Endothelial cell of umbilical vein (primary cell): ENCODE results near the gene ZNF101. TPM values are rescaled to one million over a fixed set of nuclear protein-coding genes. Genes with fewer than 3 reads are reported as not detected.

Source experiments
- BruUV-seq: library from RNA; stranded (reverse); fragments of 400-500 nt; replicated peaks from 2 replicates; lab custom pipeline; 2021; lab: Mats Ljungman, UMichigan
- CTCF ChIA-PET: fragments of 300-600, 350-600 bp; sonication (Branson Sonifier 250); formaldehyde crosslinking; loops from one replicate; lab custom pipeline; 2021; ENCODE audit warnings: antibody characterized with exemption, inconsistent platforms; lab: Charles Lee
- POLR2A ChIA-PET: fragments of 300-600, 350-600 bp; sonication (Branson Sonifier 250); formaldehyde crosslinking; loops from one replicate; lab custom pipeline; 2021; ENCODE audit warnings: antibody characterized with exemption, inconsistent platforms; lab: Charles Lee
- DNase-seq: peaks from one replicate; pipeline ENCODE4 v3.0.0-alpha.2; 2011; ENCODE audit warnings: low read depth, low spot score
- FAIRE-seq: peaks from 2 replicates; lab custom pipeline; 2011; peaks lifted over from hg19 to GRCh38; lab: Jason Lieb, UNC
- H2AFZ ChIP-seq: 2 replicates; pipeline ENCODE4 v1.6.0; 2012; ENCODE audit warnings: low read depth, low read length, control low read depth, inconsistent platforms
- H3K27ac ChIP-seq: 2 replicates; pipeline ENCODE4 v1.5.1; 2011; ENCODE audit warnings: low read depth, mild to moderate bottlenecking, control low read depth, low read length, moderate library complexity; ENCODE audit not compliant: insufficient read depth
- H3K27me3 ChIP-seq, 2 experiments: 2 replicates each; pipeline versions ENCODE4 v1.6.0 to v1.6.1; 2011; ENCODE audit warnings: low read length in 2 of 2, mixed read lengths in 1 of 2; ENCODE audit not compliant: control insufficient read depth in 2 of 2, insufficient read depth in 2 of 2
- H3K36me3 ChIP-seq, 2 experiments: 2 replicates in 1 of 2; 3 replicates in 1 of 2; pipeline ENCODE4 v1.5.1; 2011; ENCODE audit warnings: low read length in 2 of 2, mild to moderate bottlenecking in 1 of 2, moderate library complexity in 1 of 2; ENCODE audit not compliant: control insufficient read depth in 2 of 2, insufficient read depth in 2 of 2; ENCODE audit errors: extremely low read depth in 1 of 2
- H3K4me1 ChIP-seq: 3 replicates; pipeline ENCODE4 v1.5.1; 2011; ENCODE audit warnings: mild to moderate bottlenecking, low read length; ENCODE audit not compliant: control insufficient read depth, insufficient read depth; ENCODE audit errors: extremely low read depth
- H3K4me2 ChIP-seq: 2 replicates; pipeline ENCODE4 v1.6.1; 2011; ENCODE audit warnings: low read length, control low read depth, mixed read lengths; ENCODE audit not compliant: insufficient read depth
- H3K4me3 ChIP-seq, 3 experiments: fragments of 200-600 bp in 1 of 3; sonication (generic), shearing (Covaris generic) in 1 of 3; replicated peaks in 1 of 3; 2 replicates each; pipeline ENCODE4 v1.5.1; 2011 to 2016; ENCODE audit warnings: control low read depth in 3 of 3, low read length in 3 of 3, mild to moderate bottlenecking in 2 of 3, inconsistent platforms in 1 of 3, low read depth in 1 of 3, moderate library complexity in 1 of 3; ENCODE audit not compliant: insufficient read depth in 1 of 3
- H3K79me2 ChIP-seq: 2 replicates; pipeline ENCODE4 v1.6.0; 2012; ENCODE audit warnings: low read length, inconsistent platforms; ENCODE audit not compliant: control insufficient read depth, insufficient read depth
- H3K9ac ChIP-seq: replicated peaks from 2 replicates; pipeline ENCODE3; 2011; ENCODE audit warnings: low read length, control low read depth; ENCODE audit not compliant: insufficient read depth; ENCODE audit errors: extremely low read depth
- H3K9me1 ChIP-seq: replicated peaks from 3 replicates; pipeline ENCODE4 v1.6.0; 2011; ENCODE audit warnings: mild to moderate bottlenecking, low read length; ENCODE audit not compliant: control insufficient read depth, insufficient read depth; ENCODE audit errors: extremely low read depth
- H3K9me3 ChIP-seq: replicated peaks from 2 replicates; pipeline ENCODE4 v1.5.1; 2012; ENCODE audit warnings: low read length, inconsistent platforms; ENCODE audit not compliant: control insufficient read depth, insufficient read depth
- H4K20me1 ChIP-seq: replicated peaks from 2 replicates; pipeline ENCODE3; 2011; ENCODE audit warnings: mild to moderate bottlenecking, low read length; ENCODE audit not compliant: control insufficient read depth, insufficient read depth; ENCODE audit errors: extremely low read depth
- FOS ChIP-seq: IDR thresholded peaks from 2 replicates; pipeline ENCODE4 v1.6.1; 2011; ENCODE audit warnings: mild to moderate bottlenecking, low read length, moderate library complexity, borderline replicate concordance; ENCODE audit not compliant: insufficient read depth
- GATA2 ChIP-seq: IDR thresholded peaks from 2 replicates; pipeline ENCODE4 v1.7.0; 2011; ENCODE audit warnings: low read depth, mild to moderate bottlenecking, moderate library complexity, mixed read lengths, low read length; ENCODE audit not compliant: insufficient read length, insufficient read depth
- JUN ChIP-seq: IDR thresholded peaks from 2 replicates; pipeline ENCODE4 v1.6.1; 2011; ENCODE audit warnings: borderline replicate concordance, low read depth; ENCODE audit not compliant: insufficient read length, insufficient read depth
- MYC ChIP-seq: IDR thresholded peaks from one replicate; pipeline ENCODE4 v1.6.1; 2011; ENCODE audit warnings: mild to moderate bottlenecking, low read depth, low read length
- POLR2AphosphoS5 ChIP-seq: IDR thresholded peaks from 2 replicates; pipeline ENCODE4 v1.6.1; 2012; ENCODE audit warnings: low read depth, mild to moderate bottlenecking, control low read depth, low read length, moderate library complexity; ENCODE audit not compliant: insufficient read depth
- dilution Hi-C: fragments of 300-500 bp; cut with MboI; formaldehyde crosslinking; loops from one replicate; pipeline ENCODE4 v1.15.0; 2019; ENCODE audit warnings: low sequenced_read_pairs; ENCODE audit not compliant: extremely low pct_ligation_motif_present
- intact Hi-C: fragments of 100-400 bp; cut with micrococcal nuclease; formaldehyde crosslinking; loops from one replicate; pipeline ENCODE4 v1.10.0; 2022
- polyA plus RNA-seq, 4 experiments: library from polyadenylated mRNA; depleted of rRNA in 3 of 4; stranded (reverse) in 3 of 4; unstranded in 1 of 4; fragments of >200 nt; gene quantifications; 2 replicates each; pipeline versions ENCODE4 v1.2.1 to v1.2.3, GENCODE V29; 2011 to 2012; ENCODE audit warnings: missing spikeins in 1 of 4
- total RNA-seq: library from RNA; stranded (reverse); gene quantifications from 2 replicates; pipeline ENCODE4 v1.2.3, GENCODE V29; 2021

The ZNF101 gene
- total and polyA plus RNA-seq, 2 donors (not counting 3 experiments of a cell fraction or from before 2014, with no cell fraction given): 2.8 to 12.8 TPM

DNA sequence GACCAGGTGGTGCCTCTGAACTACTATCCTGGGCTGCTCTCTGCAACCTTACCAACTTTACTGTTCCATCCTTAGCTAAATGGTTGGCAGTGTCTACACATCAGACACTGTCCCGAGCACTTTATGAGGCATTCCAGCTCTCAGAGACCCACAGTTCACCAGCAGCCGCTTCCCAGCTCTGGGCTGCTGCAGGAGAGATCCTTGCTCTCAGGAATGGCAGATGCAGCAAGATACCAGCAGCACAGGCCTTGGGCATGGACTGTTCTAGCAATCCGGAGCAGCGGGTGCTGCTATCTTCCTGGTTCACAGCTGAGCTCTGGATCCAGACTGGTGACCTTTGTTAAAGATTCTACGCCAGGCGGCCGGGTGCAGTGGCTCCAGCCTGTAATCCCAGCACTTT, 37.3 kb upstream of the ZNF101 start:
- dilution Hi-C loops (no loop called here), intact Hi-C loops (no loop called here)
- Histone ChIP-seq H3K4me1 (no peaks in the 10 kb centered on the region), H3K4me3 (no peak overlapping the region), H3K36me3 (peaks cover 3 to 18% of the 10 kb centered on the region in 2 experiments), H4K20me1 (no peaks in the 10 kb centered on the region), H3K9me1 (no peaks in the 10 kb centered on the region), H3K9me3 (no peaks in the 10 kb centered on the region), H3K9ac (no peak overlapping the region), H3K27me3 (peaks cover 0 to 6% of the 10 kb centered on the region in 2 experiments), H2AFZ (no peak overlapping the region), H3K79me2 (no peaks in the 10 kb centered on the region), H3K27ac (no peak overlapping the region), H3K4me2 (no peak overlapping the region)
- ChIA-PET CTCF (interaction anchor here (1.1 kb wide), 1 partner anchor 79 kb away, joined by 3 read pairs; no protein-coding TSS in a partner anchor), POLR2A (no interaction called here)
- DNase-seq (no peak), FAIRE-seq (no peak)
- BruUV-seq: no TSS peak
- TF ChIP-seq MYC (no peak), FOS (no peak), JUN (no peak)

GRCh38 chr19:19632661-19633060, 36.0 kb upstream of the ZNF101 start:
- CTCF ChIA-PET: interaction anchor here (0.5 to 1.0 kb wide), 2 partner anchors 11 to 245 kb away, joined by 3 read pairs; partner anchors contain the start of gene GMIP
- no peak overlapping the region for H3K27ac ChIP-seq
- POLR2A ChIA-PET: no interaction called here
- FAIRE-seq: no peak
- intact Hi-C loops: no loop called here
- DNase-seq: no peak
- H2AFZ ChIP-seq: no peak overlapping the region
- no peaks in the 10 kb centered on the region for H3K9me1 ChIP-seq
- no peaks in the 10 kb centered on the region for H3K4me1 ChIP-seq
- H3K9ac ChIP-seq: no peak overlapping the region
- H3K4me2 ChIP-seq: no peak overlapping the region
- dilution Hi-C loops: no loop called here
- no TSS peak for BruUV-seq
- peaks cover 3 to 18% of the 10 kb centered on the region in 2 experiments for H3K36me3 ChIP-seq
- peaks cover 0 to 2% of the 10 kb centered on the region in 2 experiments for H3K27me3 ChIP-seq
- TF ChIP-seq POLR2AphosphoS5 (no peak), MYC (no peak), GATA2 (no peak)
- no peak overlapping the region for H3K4me3 ChIP-seq
- no peaks in the 10 kb centered on the region for H4K20me1 ChIP-seq
- H3K79me2 ChIP-seq: no peaks in the 10 kb centered on the region
- no peaks in the 10 kb centered on the region for H3K9me3 ChIP-seq
